Fibroblast of villous mesenchyme (primary cell): ENCODE results near the gene THBD. TPM values are rescaled to one million over a fixed set of nuclear protein-coding genes. Genes with fewer than 3 reads are reported as not detected.

Source experiments
- DNase-seq: peaks from one replicate; pipeline ENCODE4 v3.0.0-alpha.2; 2010; ENCODE audit warnings: low read depth
- H3K4me3 ChIP-seq: 2 replicates; pipeline ENCODE4 v1.5.1; 2011; ENCODE audit warnings: low read depth, mild to moderate bottlenecking, low read length
- CTCF ChIP-seq: IDR thresholded peaks from 2 replicates; pipeline ENCODE4 v1.5.1; 2012; ENCODE audit warnings: low read depth, mild to moderate bottlenecking, low read length; ENCODE audit not compliant: insufficient read depth
- total RNA-seq: library from RNA; depleted of rRNA; stranded (reverse); fragments of >200 nt; gene quantifications from 2 replicates; pipeline ENCODE4 v1.2.3, GENCODE V29; 2012

The THBD gene
- total RNA-seq, 1 donor: under 0.01 TPM

GRCh38 chr20:23085436-23086055, 36.1 kb upstream of the THBD start:
- H3K4me3 ChIP-seq: no peak overlapping the region
- no peak for TF ChIP-seq CTCF
- no peak for DNase-seq

- no peak for TF ChIP-seq CTCF
- DNase-seq: no peak
- no peak overlapping the region for H3K4me3 ChIP-seq
These were observed 35.4 kb upstream of the THBD start for GRCh38 chr20:23084845-23085365.

GRCh38 chr20:23084282-23084844, 34.9 kb upstream of the THBD start:
- no peak for TF ChIP-seq CTCF
- no peak for DNase-seq
- no peak overlapping the region for H3K4me3 ChIP-seq

GRCh38 chr20:23083553-23084220, 34.2 kb upstream of the THBD start:
- H3K4me3 ChIP-seq: no peak overlapping the region
- TF ChIP-seq CTCF: no peak
- DNase-seq: no peak

- DNase-seq: no peak
- no peak for TF ChIP-seq CTCF
These were observed 33.5 kb upstream of the THBD start for GRCh38 chr20:23082846-23083552.

GRCh38 chr20:23081263-23081819, 31.9 kb upstream of the THBD start:
- H3K4me3 ChIP-seq: no peak overlapping the region
- TF ChIP-seq CTCF: no peak
- DNase-seq: no peak

More at GRCh38 chr20:23082846-23083552, 33.5 kb upstream of the THBD start:
- H3K4me3 ChIP-seq: no peak overlapping the region
